ENCODE measurements around the gene SEZ6L.

The SEZ6L gene

DNA sequence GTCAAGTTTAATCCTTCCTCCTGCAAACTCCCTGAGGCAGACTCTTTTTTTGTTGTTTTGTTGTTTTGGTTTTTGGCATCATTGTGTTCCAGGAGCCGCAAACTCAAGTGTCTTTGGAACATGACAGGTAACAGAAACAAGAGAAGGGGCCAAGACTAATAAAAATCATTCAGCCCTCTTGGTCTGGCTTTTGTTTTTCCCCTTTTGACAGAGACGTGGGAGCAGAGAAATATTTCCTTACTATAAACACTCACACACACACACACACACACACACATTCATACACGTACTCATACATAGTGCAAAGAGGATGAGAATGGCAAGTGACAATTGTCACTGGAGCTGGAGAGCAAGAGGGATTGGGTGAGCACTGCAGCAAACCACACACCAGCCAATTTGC is 249.4 kb downstream of the SEZ6L start:
- DNase-seq (ENCODE audit: low read depth in 2 of 2): no peak

DNA sequence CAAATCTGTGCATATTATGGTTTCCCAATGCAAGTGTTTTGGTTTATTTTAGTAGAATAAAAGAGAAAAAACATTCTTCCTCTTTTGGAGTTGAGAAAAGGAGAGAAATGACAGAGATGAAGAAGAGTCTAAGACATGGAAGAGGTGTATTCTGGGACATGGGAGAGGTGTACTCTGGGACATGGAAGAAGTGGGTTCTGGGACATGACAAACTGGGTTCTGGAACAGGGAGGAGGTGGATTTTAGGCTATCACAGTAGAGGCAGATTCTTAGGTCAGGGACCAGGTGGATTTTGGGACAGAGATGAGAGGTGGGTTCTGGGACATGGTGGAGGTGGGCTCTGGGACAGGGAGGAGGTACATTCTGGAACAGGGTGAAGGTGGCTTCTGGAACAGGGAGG is 257.7 kb downstream of the SEZ6L start:
- no peak for DNase-seq (ENCODE audit: low read depth in 2 of 2)

DNA sequence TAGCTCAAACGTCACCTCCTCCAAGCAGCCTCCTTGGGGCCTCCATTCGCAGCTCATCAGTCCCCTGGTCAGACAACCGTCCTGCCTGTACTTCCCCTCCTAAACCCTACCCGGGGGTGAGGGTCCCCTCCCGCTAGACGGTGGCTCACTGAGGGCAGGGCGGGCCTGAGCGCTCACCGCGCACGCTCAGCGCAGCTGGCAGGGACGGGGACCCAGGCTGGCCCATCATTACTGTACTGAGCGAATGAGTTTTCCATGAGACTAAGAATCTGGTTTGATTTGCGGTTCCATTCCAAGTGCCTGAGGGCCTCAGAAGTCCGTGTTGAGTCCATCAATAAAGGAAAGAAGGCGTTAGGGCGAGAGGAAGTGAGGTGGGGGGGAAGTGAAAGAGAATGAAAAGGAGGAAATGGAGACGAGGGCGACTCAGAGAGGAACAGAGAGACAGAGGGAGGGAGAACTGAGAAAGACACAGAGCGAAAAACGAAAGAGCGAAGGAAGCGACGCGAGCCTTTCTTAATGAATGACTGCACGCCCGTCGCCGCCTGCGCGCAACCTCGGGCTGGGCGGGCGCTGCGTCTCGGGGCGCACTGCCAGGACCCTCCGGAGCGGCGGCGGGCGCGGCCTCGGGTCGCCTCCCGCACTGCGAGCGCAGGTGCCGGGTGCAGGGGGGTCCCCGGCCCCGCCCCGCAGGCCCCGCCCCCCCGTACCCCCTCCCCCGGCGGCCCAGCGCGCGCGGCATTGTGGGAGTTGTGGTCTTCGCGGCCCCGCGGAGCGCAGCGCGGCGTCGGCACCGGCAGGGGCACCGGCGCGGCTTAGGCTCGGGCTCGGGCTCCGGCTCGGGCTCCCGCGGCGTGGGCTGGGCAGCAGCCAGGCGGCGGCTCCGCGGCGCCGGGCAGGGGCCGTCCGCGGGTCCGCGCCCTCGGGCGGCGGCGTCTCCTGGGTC is 259.5 kb downstream of the SEZ6L start, which contains the start of gene ASPHD2:
Gene ASPHD2 (plus strand): TSS at position 746 of the 943 bp plus-strand sequence. CDS start 4,356 bp downstream, outside the sequence.
- DNase-seq (ENCODE audit: low read depth in 2 of 2): peak; percentile 44 to 56

DNA sequence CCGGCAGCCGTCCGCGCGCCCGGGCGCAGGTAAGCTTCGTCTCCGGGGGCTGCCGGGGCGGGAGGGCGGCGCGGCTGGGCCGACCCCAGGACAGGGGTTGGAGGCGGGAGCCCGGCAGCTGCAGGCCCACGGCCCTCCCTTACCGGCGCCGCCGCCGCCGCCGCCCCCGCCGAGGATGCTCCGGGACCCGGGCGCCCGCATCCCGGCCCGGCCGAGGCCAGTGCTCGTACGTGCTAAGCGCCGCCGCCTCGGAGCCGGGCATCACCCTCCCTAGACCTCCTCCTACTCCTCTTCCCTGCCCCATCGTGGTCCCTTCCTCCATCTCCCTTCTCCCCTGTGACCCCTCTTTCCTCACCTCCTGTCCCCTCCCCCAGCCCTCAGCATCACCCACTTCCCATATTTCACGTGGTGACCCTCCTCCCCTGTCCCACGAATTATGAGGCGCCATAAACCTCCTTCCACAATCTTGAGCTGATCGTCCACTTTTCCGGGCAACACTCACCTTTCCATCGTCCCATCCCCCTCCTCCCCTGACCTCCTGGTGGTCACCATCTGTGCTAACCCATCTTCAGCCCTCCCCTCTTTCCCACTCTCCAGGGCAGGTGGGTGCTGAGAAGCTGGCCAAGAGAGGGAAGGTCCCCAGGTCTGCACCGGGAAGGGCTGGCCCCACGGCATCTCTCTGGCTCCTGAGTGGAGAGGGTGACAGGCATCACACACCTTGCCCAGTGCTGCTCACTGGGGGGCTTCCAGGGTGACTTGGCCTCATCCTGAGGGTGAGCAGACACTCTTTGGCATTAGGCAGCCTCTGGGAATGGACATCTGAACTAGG is 260.4 kb downstream of the SEZ6L start:
- DNase-seq (ENCODE audit: low read depth in 2 of 2): no peak

DNA sequence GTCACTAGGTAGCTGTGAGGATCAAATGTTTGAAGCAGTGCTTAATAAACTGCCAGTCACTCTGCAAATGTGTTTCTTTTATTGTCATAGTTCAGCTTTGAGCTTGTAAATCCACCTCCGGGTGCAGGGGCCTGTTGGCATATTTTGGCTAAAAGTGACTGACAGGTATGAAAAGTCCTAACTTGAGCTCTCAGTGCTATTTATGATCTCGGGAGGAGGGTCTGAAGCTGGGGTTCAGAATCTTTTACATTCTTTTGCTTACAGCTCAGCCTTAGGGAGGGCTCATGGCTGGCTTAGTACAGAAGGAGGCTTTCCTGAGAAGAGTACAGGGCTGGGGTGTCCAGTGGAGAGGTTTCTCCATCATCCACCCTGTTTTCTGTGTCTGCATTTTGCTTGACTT is 261.3 kb downstream of the SEZ6L start:
- DNase-seq (ENCODE audit: low read depth in 2 of 2): no peak

DNA sequence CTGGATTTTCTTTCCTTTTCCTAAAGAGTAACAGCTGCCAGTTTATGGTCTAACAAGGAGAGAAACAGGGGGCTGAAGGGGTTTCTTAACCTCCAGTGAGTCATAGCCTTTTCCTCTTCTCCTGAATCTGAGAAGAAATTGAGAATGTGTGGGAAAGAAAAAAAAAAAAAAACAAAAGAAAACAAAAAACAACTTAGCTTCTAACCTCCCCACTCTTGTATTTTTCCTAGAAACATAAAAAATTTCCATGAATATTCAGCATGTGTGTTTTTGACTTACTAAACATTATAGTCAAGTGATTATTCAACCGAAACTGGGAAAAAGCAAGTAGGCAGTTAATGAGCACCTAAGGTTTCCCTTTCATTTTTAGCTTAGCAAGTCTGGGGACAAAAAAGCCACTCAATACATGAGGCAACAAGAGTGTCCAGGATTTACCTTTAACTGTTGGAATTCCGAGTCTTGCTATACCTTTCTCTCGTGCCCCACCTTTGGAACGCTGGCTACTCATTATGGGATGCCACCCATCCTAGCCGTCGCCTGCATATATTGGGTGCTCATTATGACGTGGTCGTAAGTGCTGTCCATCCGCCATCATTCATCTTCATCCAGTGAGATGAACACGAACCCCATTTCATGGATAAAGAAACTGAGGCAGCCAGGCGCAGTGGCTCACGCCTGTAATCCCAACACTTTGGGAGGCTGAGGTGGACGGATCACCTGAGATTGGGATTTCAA is 262.2 kb downstream of the SEZ6L start:
- DNase-seq (ENCODE audit: low read depth in 2 of 2): no peak

DNA sequence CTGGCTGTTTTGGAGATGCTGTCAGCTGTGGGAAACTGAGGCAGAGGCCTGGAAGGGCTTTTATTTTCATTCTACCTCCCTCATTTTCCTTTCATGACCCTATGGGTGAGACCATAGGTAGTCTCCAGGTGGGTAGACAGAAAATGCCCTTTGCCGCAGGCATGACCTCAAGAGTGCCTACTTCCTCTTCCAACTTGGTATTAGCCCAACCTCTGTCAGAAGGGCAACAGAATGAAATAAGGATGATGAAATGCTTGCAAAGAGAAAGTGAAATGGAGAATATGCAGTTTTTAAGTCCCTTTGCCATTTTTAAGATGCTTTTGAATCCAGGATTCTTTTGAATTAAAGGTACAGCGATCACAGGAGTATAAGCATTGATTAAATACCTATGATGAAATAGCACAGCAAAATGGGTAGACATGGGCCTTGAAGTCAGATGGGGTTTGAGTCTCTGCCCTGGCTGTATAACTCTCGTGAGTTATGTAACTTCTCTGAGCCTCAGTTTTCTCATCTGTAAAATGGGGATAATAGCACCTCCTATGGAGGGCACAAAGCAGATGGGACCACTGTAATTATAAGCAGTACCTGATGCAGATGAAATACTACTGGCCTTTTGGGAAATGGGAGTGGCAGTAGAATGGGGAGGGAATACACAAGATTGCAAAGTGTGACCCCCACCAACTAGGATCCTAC is 263.5 kb downstream of the SEZ6L start:
- DNase-seq (ENCODE audit: low read depth in 2 of 2): no peak
